Mesothelial cell of epicardium (in vitro differentiated cells): ENCODE results near the gene HAUS3. TPM values are rescaled to one million over a fixed set of nuclear protein-coding genes. Genes with fewer than 3 reads are reported as not detected.

ENCODE experiments used
- DNase-seq, 2 experiments: peaks; one replicate each; pipeline ENCODE4 v3.0.0; 2021; ENCODE audit warnings: low spot score in 2 of 2; ENCODE audit not compliant: unreplicated experiment in 2 of 2
- H3K27ac Mint-ChIP-seq: 2 replicates; pipeline ENCODE4 v1.8.0; 2021; ENCODE audit warnings: mixed read lengths
- H3K27me3 Mint-ChIP-seq: 2 replicates; pipeline ENCODE4 v1.8.0; 2021; ENCODE audit warnings: low read depth, mixed read lengths
- H3K36me3 Mint-ChIP-seq: 2 replicates; pipeline ENCODE4 v1.8.0; 2021; ENCODE audit warnings: mixed read lengths
- H3K4me1 Mint-ChIP-seq: 2 replicates; pipeline ENCODE4 v1.8.0; 2021; ENCODE audit warnings: mixed read lengths
- H3K4me3 Mint-ChIP-seq: 2 replicates; pipeline ENCODE4 v1.8.0; 2021; ENCODE audit warnings: mild to moderate bottlenecking, moderate library complexity, mixed read lengths
- H3K9me3 Mint-ChIP-seq: 2 replicates; pipeline ENCODE4 v1.8.0; 2021; ENCODE audit warnings: mixed read lengths
- CTCF ChIP-seq: fragments of 200-600 bp; sonication (generic); IDR thresholded peaks from one replicate; pipeline ENCODE4 v1.5.0; 2021; ENCODE audit warnings: antibody characterized with exemption; ENCODE audit not compliant: unreplicated experiment
- total RNA-seq: library from RNA; stranded (reverse); gene quantifications from 3 replicates; pipeline ENCODE4 v1.2.1, GENCODE V29; 2021

HAUS3 gene
- total RNA-seq, 1 donor from 2014 or later = 16.9 TPM

DNA sequence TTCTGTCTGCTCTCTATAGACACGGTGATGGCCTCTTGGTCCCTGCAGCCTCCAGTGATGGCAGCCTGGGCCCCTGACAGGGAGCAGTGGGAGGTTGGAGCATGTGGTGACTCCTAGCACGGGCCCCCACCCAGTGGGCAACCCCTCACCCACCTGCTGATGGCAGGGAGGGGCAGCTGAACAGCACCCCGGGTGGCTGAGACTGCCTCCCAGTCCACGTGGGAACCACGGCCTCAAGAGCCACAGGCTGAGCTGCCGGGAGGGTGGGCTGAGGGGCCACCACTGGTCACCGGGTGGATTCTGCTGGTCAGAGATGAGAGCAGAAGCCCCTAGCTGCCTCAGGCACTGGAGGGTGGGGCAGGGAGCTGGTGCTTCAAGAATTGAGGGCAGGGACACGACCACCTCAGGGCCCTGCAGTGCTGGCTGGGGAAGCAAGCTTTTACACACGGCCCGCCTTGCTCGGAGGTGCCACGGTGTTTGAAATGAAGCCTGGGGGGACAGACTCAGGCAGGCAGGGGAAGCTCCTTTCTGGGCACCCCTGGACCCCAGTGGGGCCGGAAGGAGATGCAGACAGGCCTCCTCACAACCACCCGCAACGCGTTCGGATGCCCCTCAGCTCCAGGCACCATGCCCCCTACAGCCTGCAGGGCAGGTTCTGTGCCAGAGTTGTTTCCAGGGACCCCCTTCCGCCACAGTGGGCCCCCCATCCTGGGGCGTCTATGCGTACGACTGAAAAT, 6.3 kb upstream of the HAUS3 start:
- DNase-seq = peak in 1 of 2 experiments; percentile 36

DNA sequence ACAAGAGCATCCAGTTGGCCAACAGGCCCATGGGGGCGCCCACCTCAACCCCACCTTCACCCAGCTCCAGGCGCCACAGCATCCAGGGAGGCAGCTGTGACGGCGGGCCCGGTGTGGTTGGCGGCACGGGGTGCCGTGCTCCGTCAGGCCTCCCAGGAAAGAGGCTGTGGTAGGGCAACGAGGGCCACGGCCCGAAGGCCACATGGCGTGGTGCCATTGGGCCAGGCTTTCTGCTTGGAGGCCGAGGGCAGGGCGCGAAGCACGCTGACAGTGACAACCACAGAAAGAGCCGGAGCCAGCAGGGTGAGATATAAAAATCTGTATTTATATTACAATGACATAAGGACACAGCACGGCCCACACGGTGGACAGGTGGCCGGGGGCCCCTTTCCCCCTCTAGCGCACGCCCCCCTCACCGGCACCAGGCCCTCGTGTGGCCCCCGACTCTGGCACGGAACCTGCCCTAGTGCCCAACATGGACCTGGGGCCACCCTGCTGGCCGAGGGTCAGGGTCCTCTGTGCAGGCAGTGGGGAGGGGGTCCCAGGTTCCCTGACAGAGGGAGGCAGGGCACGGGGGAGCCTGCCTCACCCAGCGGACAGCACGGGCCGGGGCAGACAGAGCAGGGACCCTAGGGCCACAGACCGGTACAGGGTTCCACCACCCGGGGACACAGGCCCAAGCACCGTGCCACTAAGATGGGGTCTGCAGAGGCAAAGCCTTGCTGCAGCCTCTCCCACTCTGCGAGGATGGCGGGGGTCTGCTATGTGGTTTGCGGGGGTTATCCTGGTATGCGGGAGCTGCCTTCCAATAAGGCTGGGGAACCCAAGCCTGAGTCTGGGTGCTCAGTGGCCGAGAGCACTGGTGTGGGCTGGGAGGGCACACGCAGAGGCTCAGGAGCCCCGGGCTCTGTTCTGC, 5.5 kb upstream of the HAUS3 start:
- no peak overlapping the region for H3K4me3 Mint-ChIP-seq
- no peak overlapping the region for H3K27ac Mint-ChIP-seq
- H3K4me1 Mint-ChIP-seq = peaks cover 9% of the 10 kb centered on the region
- TF ChIP-seq CTCF = no peak
- H3K36me3 Mint-ChIP-seq = no peaks in the 10 kb centered on the region
- no peaks in the 10 kb centered on the region for H3K9me3 Mint-ChIP-seq
- DNase-seq = peak in 1 of 2 experiments; percentile 18
- H3K27me3 Mint-ChIP-seq = no peaks in the 10 kb centered on the region

More for the DNA sequence above, 6.3 kb upstream of the HAUS3 start:
- TF ChIP-seq CTCF = no peak
- H3K9me3 Mint-ChIP-seq = no peaks in the 10 kb centered on the region
- no peaks in the 10 kb centered on the region for H3K36me3 Mint-ChIP-seq
- H3K27ac Mint-ChIP-seq = no peak overlapping the region
- no peaks in the 10 kb centered on the region for H3K27me3 Mint-ChIP-seq
- peaks cover 9% of the 10 kb centered on the region for H3K4me1 Mint-ChIP-seq
- H3K4me3 Mint-ChIP-seq = no peak overlapping the region

- TF ChIP-seq CTCF = no peak
- H3K4me3 Mint-ChIP-seq = no peak overlapping the region
- no peak overlapping the region for H3K27ac Mint-ChIP-seq
- peaks cover 9% of the 10 kb centered on the region for H3K4me1 Mint-ChIP-seq
- no peaks in the 10 kb centered on the region for H3K27me3 Mint-ChIP-seq
- no peak for DNase-seq
- H3K36me3 Mint-ChIP-seq = no peaks in the 10 kb centered on the region
- H3K9me3 Mint-ChIP-seq = no peaks in the 10 kb centered on the region
Observed at GRCh38 chr4:2246384-2247127, 4.6 kb upstream of the HAUS3 start.

DNA sequence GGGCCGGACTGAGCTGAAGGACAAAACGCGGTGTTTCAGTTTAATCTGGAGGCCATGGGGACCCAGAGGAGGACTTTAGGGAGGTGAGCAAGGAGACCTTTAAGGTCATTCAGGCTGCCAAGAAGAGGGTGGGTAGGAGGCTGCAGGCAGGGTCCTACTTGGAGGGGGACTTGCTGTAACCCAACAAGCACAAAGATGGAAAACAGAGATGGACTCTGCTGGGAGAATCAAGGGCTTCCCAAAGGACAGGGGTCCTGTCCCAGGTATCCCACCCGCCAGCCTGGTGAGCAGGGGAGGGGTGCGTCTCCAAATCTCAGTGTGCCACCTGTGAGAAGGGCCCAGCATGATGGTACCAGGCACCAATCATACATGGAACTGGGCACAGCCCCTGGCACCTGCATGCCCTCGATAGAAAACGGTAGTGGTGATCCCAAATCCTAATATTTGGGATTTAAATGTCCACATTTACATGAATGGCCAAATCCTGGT, 3.9 kb upstream of the HAUS3 start:
- H3K27me3 Mint-ChIP-seq = no peaks in the 10 kb centered on the region
- no peak for DNase-seq
- no peak overlapping the region for H3K27ac Mint-ChIP-seq
- H3K36me3 Mint-ChIP-seq = no peaks in the 10 kb centered on the region
- peaks cover 15% of the 10 kb centered on the region for H3K4me1 Mint-ChIP-seq
- no peaks in the 10 kb centered on the region for H3K9me3 Mint-ChIP-seq
- TF ChIP-seq CTCF = no peak
- H3K4me3 Mint-ChIP-seq = no peak overlapping the region

DNA sequence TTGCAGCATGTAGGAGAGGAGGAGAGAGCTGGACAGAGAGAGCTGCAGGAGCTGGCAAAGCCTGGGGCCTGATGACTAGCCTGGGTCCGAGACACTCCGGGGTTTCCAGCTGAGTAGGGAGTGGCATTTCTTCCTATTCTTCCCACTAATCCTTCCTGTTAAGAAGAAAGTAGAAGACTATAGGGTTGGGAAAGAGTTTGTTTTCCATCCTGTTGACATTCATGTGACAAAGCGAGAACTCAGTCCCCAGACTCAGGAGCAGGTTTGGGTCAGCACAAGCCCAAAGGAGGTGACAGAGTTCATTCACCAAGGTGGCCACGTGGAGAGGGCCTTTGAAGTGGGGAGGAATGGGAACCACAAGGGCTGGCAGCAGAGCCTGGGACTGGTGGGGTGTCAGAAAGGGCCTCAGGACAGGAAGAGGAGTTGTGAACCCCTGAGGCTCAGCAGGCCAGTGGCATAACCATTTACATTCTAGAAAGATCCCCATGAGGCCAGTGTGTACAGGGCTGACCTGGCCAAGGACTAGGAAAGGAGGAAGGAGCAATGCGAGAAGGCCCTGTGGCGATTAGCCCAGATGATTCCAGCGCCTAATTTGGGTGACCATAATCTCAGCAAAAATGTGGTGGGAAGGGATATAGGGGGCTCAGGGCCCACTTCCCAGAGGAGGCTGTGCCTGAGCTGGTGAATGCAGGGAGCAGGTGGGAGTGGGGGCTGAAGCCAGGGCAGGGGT, 3.3 kb upstream of the HAUS3 start:
- no peaks in the 10 kb centered on the region for H3K27me3 Mint-ChIP-seq
- no peak for DNase-seq
- no peaks in the 10 kb centered on the region for H3K9me3 Mint-ChIP-seq
- peaks cover 21% of the 10 kb centered on the region for H3K4me1 Mint-ChIP-seq
- H3K27ac Mint-ChIP-seq = no peak overlapping the region
- no peak for TF ChIP-seq CTCF
- no peak overlapping the region for H3K4me3 Mint-ChIP-seq
- H3K36me3 Mint-ChIP-seq = no peaks in the 10 kb centered on the region
